HepG2 (cell line): Measurements from ENCODE around the gene CYP21A2. TPM values are rescaled to one million over a fixed set of nuclear protein-coding genes. Genes with fewer than 3 reads are reported as not detected.

Experiments used
- CBX1 ChIP-seq: IDR thresholded peaks from one replicate; pipeline ENCODE4 v1.6.1; 2016; ENCODE audit warnings: antibody characterized with exemption, low read depth
- GATAD1 ChIP-seq: IDR thresholded peaks from 2 replicates; pipeline ENCODE4 v1.6.1; 2016; ENCODE audit warnings: missing genetic modification reagents, missing compliant biosample characterization
- GPBP1L1 ChIP-seq: sonication (generic); formaldehyde crosslinking; IDR thresholded peaks from 2 replicates; pipeline ENCODE4 v1.5.0; 2020; ENCODE audit warnings: mild to moderate bottlenecking, missing genetic modification reagents
- MAF1 ChIP-seq: sonication (generic); formaldehyde crosslinking; IDR thresholded peaks from 2 replicates; pipeline ENCODE4 v1.5.0; 2020; ENCODE audit warnings: missing genetic modification reagents, borderline replicate concordance
- SPEN ChIP-seq: sonication (generic); formaldehyde crosslinking; IDR thresholded peaks from 2 replicates; pipeline ENCODE4 v1.5.1; 2020; ENCODE audit warnings: low read depth, mild to moderate bottlenecking, missing genetic modification reagents
- SRSF4 ChIP-seq: fragments of 200-400 bp; formaldehyde crosslinking; IDR thresholded peaks from one replicate; pipeline ENCODE4 v1.6.1; 2018; ENCODE audit warnings: mild to moderate bottlenecking, low read depth, low read length, moderate library complexity; ENCODE audit not compliant: poor library complexity, severe bottlenecking
- TGIF2 ChIP-seq: IDR thresholded peaks from 2 replicates; pipeline ENCODE4 v1.6.1; 2016; ENCODE audit warnings: control low read depth, missing compliant biosample characterization
- TOE1 ChIP-seq: sonication (generic); formaldehyde crosslinking; IDR thresholded peaks from 2 replicates; pipeline ENCODE4 v1.4.0; 2020; ENCODE audit warnings: mild to moderate bottlenecking, missing genetic modification reagents
- ZNF253 ChIP-seq: sonication (generic); formaldehyde crosslinking; IDR thresholded peaks from 2 replicates; pipeline ENCODE4 v1.8.0; 2022; ENCODE audit warnings: mild to moderate bottlenecking, missing genetic modification reagents, borderline replicate concordance
- ZNF431 ChIP-seq: sonication (generic); formaldehyde crosslinking; IDR thresholded peaks from 2 replicates; pipeline ENCODE4 v1.9.0; 2022; ENCODE audit warnings: missing genetic modification reagents, low read depth, mild to moderate bottlenecking, borderline replicate concordance
- ZNF570 ChIP-seq: sonication (generic); formaldehyde crosslinking; IDR thresholded peaks from 2 replicates; pipeline ENCODE4 v1.4.0; 2020; ENCODE audit warnings: mild to moderate bottlenecking, missing genetic modification reagents, borderline replicate concordance
- ZNF598 ChIP-seq: sonication (generic); formaldehyde crosslinking; IDR thresholded peaks from 2 replicates; pipeline ENCODE4 v1.5.1; 2020; ENCODE audit warnings: mild to moderate bottlenecking, missing genetic modification reagents, borderline replicate concordance
- ZNF615 ChIP-seq: sonication (generic); formaldehyde crosslinking; IDR thresholded peaks from 2 replicates; pipeline ENCODE4 v1.5.0; 2020; ENCODE audit warnings: mild to moderate bottlenecking, missing genetic modification reagents, borderline replicate concordance
- ZNF629 ChIP-seq: sonication (generic); formaldehyde crosslinking; conservative IDR thresholded peaks from 2 replicates; pipeline ENCODE4 v1.5.0; 2020; ENCODE audit warnings: missing genetic modification reagents
- ZNF773 ChIP-seq: sonication (generic); formaldehyde crosslinking; IDR thresholded peaks from 2 replicates; pipeline ENCODE4 v1.4.0; 2020; ENCODE audit warnings: missing genetic modification reagents, borderline replicate concordance
- polyA plus RNA-seq, 8 experiments: library from polyadenylated mRNA; depleted of rRNA in 3 of 8; stranded (reverse) in 7 of 8; unstranded in 1 of 8; fragments of >200 nt; fragmentation: Illumina TruSeq in 4 of 8; extraction: Trizol in 4 of 8; gene quantifications; 2 replicates each; pipeline versions ENCODE4 v1.2.1 to v1.2.3, GENCODE V29; 2011 to 2016; ENCODE audit warnings: low read depth in 4 of 8, missing spikeins in 1 of 8, mixed read lengths in 1 of 8; ENCODE audit not compliant: insufficient read depth in 1 of 8
- total RNA-seq, 5 experiments: library from RNA; depleted of rRNA; stranded (reverse); fragments of >200 nt; fragmentation: Illumina TruSeq; extraction: Trizol; gene quantifications; 2 replicates each; pipeline ENCODE4 v1.2.3, GENCODE V29; 2016; ENCODE audit warnings: low read depth in 1 of 5
- TF ChIP-seq, protein P1 (sequence below): IDR thresholded peaks from 2 replicates; pipeline ENCODE4 v1.6.1; 2016; ENCODE audit warnings: mild to moderate bottlenecking
- TF ChIP-seq, protein P2 (sequence below): sonication (generic); formaldehyde crosslinking; conservative IDR thresholded peaks from 2 replicates; pipeline ENCODE4 v1.4.0; 2020; ENCODE audit warnings: missing genetic modification reagents
- TF ChIP-seq, protein P3 (sequence below): sonication (generic); formaldehyde crosslinking; IDR thresholded peaks from 2 replicates; pipeline ENCODE4 v1.8.0; 2022; ENCODE audit warnings: missing genetic modification reagents, mild to moderate bottlenecking, borderline replicate concordance

CYP21A2 gene
- total and polyA plus RNA-seq, 2 of the 13 experiments (the other 11 are each of a cell fraction or from before 2014, with no cell fraction given), result 1.5 to 6.3 TPM

DNA sequence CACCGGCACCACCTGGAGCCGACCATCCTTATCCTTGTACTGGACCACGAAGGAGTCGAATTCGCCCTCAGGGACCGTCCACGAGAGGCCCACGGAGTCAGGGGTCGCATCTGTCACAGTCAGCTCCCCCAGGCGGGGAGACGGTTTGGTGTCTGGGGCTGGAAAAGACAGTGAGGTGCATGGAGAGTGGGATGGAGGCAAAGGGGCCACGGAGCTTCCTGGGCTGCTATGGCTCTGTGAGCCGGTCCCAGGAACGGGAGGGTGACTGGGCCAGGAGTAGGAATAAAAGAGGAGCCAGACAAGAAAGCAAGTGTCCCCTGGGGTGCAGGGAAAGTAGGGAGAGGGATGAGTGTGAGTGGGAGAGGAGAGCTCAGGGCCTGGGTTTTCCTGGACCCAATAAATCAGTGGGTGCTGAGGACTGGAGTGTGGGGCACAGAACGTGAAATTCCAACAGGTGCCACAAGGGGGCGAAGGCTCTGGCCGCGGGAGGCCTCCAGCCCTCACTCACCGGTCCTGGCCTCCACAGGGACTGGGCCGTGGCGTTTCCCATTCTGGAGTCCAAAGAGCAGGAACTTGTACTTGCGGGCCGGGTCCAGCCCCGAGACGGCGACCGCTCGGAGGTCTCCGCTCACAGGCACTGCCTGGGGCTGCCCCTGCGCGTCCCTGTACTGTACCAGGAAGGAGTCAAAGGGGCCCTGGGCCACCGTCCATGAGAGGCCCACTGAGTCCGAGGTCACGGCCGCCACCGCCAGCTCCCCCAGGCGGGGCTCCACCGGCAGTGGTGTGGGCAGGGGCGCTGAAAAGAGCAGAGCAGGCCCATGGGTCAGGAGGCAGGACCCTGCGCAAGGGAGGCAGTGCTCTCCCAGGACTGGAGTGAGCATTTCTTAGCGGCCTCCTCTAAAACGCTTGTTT is 9.9 kb downstream of the CYP21A2 start (continued):
- TF ChIP-seq TOE1 (CRISPR knock-in tag), result peak; percentile 74; the same call in 1 of the 2 replicates
- TF ChIP-seq, protein P1, sequence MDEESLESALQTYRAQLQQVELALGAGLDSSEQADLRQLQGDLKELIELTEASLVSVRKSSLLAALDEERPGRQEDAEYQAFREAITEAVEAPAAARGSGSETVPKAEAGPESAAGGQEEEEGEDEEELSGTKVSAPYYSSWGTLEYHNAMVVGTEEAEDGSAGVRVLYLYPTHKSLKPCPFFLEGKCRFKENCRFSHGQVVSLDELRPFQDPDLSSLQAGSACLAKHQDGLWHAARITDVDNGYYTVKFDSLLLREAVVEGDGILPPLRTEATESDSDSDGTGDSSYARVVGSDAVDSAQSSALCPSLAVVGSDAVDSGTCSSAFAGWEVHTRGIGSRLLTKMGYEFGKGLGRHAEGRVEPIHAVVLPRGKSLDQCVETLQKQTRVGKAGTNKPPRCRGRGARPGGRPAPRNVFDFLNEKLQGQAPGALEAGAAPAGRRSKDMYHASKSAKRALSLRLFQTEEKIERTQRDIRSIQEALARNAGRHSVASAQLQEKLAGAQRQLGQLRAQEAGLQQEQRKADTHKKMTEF, result peak; percentile 94
- TF ChIP-seq ZNF629 (CRISPR knock-in tag), result peak; percentile 71
- peak; percentile 64; the same call in 1 of the 2 replicates for TF ChIP-seq ZNF598 (CRISPR knock-in tag)
- no peak for TF ChIP-seq GPBP1L1 (CRISPR knock-in tag)
- peak; percentile 80; the same call in 1 of the 2 replicates for TF ChIP-seq ZNF431 (CRISPR knock-in tag)
- TF ChIP-seq, protein P2, sequence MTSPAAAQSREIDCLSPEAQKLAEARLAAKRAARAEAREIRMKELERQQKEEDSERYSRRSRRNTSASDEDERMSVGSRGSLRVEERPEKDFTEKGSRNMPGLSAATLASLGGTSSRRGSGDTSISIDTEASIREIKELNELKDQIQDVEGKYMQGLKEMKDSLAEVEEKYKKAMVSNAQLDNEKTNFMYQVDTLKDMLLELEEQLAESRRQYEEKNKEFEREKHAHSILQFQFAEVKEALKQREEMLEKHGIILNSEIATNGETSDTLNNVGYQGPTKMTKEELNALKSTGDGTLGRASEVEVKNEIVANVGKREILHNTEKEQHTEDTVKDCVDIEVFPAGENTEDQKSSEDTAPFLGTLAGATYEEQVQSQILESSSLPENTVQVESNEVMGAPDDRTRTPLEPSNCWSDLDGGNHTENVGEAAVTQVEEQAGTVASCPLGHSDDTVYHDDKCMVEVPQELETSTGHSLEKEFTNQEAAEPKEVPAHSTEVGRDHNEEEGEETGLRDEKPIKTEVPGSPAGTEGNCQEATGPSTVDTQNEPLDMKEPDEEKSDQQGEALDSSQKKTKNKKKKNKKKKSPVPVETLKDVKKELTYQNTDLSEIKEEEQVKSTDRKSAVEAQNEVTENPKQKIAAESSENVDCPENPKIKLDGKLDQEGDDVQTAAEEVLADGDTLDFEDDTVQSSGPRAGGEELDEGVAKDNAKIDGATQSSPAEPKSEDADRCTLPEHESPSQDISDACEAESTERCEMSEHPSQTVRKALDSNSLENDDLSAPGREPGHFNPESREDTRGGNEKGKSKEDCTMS (CRISPR knock-in tag), result no peak
- peak; percentile 76; the same call in 1 of the 2 replicates for TF ChIP-seq MAF1 (CRISPR knock-in tag)
- TF ChIP-seq GATAD1 (CRISPR knock-in tag), result peak; percentile 66
- TF ChIP-seq ZNF570 (CRISPR knock-in tag), result no peak
- no peak for TF ChIP-seq ZNF615
- no peak for TF ChIP-seq SRSF4
- peak; percentile 91 for TF ChIP-seq SPEN (CRISPR knock-in tag)
- TF ChIP-seq ZNF253 (CRISPR knock-in tag), result no peak
- TF ChIP-seq ZNF773 (CRISPR knock-in tag), result no peak
- peak; percentile 64 for TF ChIP-seq CBX1
- TF ChIP-seq TGIF2 (CRISPR knock-in tag), result no peak
- TF ChIP-seq, protein P3, sequence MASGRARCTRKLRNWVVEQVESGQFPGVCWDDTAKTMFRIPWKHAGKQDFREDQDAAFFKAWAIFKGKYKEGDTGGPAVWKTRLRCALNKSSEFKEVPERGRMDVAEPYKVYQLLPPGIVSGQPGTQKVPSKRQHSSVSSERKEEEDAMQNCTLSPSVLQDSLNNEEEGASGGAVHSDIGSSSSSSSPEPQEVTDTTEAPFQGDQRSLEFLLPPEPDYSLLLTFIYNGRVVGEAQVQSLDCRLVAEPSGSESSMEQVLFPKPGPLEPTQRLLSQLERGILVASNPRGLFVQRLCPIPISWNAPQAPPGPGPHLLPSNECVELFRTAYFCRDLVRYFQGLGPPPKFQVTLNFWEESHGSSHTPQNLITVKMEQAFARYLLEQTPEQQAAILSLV, result peak; percentile 70; the same call in 1 of the 2 replicates
